8988T (cell line): ENCODE results near the gene CMC1.
"Not testable (repeated sequence)": the region's sequence is repeated elsewhere in the genome, so short reads cannot be mapped to it uniquely, and the experiment has no call there.

Source experiments
- DNase-seq: peaks from one replicate; pipeline ENCODE4 v3.0.0; 2011

The CMC1 gene

GRCh38 chr3:28247286-28247685 lies 5.9 kb downstream of the CMC1 start:
- DNase-seq, result no peak

- no peak for DNase-seq
Measured at GRCh38 chr3:28250999-28251398, 9.6 kb downstream of the CMC1 start.

GRCh38 chr3:28252001-28252431 lies 10.6 kb downstream of the CMC1 start:
- no peak for DNase-seq

GRCh38 chr3:28253040-28253715 lies 11.8 kb downstream of the CMC1 start:
- no peak for DNase-seq

- DNase-seq, result no peak
Measured at GRCh38 chr3:28262001-28262400, 20.6 kb downstream of the CMC1 start.

GRCh38 chr3:28265641-28266040 lies 24.2 kb downstream of the CMC1 start:
- DNase-seq, result no peak

GRCh38 chr3:28267984-28268849 lies 26.8 kb downstream of the CMC1 start:
- DNase-seq, result no peak

- no peak for DNase-seq
Measured at GRCh38 chr3:28268989-28269388, 27.6 kb downstream of the CMC1 start.

- DNase-seq, result not testable (repeated sequence)
Measured at GRCh38 chr3:28269884-28270283, 28.5 kb downstream of the CMC1 start.

- DNase-seq, result no peak
Measured at GRCh38 chr3:28273837-28274236, 32.4 kb downstream of the CMC1 start.

GRCh38 chr3:28278918-28279317 lies 37.5 kb downstream of the CMC1 start:
- DNase-seq, result no peak

- no peak for DNase-seq
Measured at GRCh38 chr3:28279770-28280169, 38.4 kb downstream of the CMC1 start.

GRCh38 chr3:28280781-28281180 lies 39.4 kb downstream of the CMC1 start:
- DNase-seq, result no peak

GRCh38 chr3:28286595-28286994 lies 45.2 kb downstream of the CMC1 start:
- no peak for DNase-seq

- no peak for DNase-seq
Measured at GRCh38 chr3:28287046-28287445, 45.6 kb downstream of the CMC1 start.

- DNase-seq, result no peak
Measured at GRCh38 chr3:28290863-28291300, 49.5 kb downstream of the CMC1 start.

- DNase-seq, result no peak
Measured at GRCh38 chr3:28291577-28291976, 50.2 kb downstream of the CMC1 start.

GRCh38 chr3:28292622-28293021 lies 51.2 kb downstream of the CMC1 start:
- DNase-seq, result no peak

GRCh38 chr3:28294667-28295413 lies 53.4 kb downstream of the CMC1 start:
- DNase-seq, result no peak

- no peak for DNase-seq
Measured at GRCh38 chr3:28295898-28296490, 54.6 kb downstream of the CMC1 start.

- DNase-seq, result no peak
Measured at GRCh38 chr3:28299705-28300104, 58.3 kb downstream of the CMC1 start.

- DNase-seq, result no peak
Measured at GRCh38 chr3:28300345-28300962, 59.0 kb downstream of the CMC1 start.

GRCh38 chr3:28301688-28302087 lies 60.3 kb downstream of the CMC1 start:
- no peak for DNase-seq
